T-helper 2 cell treated with Interferon-gamma antibody and Interleukin-4, amounts not matched to agents 100 ng/mL and 5 ng/mL, for 36 hours (primary cell): ENCODE results near the gene TMPRSS15. TPM values are rescaled to one million over a fixed set of nuclear protein-coding genes. Genes with fewer than 3 reads are reported as not detected.

Experiments
- intact Hi-C: fragments of 100-400 bp; cut with micrococcal nuclease; formaldehyde crosslinking; loops from one replicate; pipeline ENCODE4 v1.15.1; 2023
- total RNA-seq: library from RNA; stranded (reverse); gene quantifications from 2 replicates; pipeline ENCODE4 v1.2.3, GENCODE V29; 2022

Gene TMPRSS15
- total RNA-seq, 1 donor from 2014 or later, result not detected

GRCh38 chr21:18245464-18245967 is 158.1 kb downstream of the TMPRSS15 start:
- intact Hi-C loops, result no loop called here

- intact Hi-C loops, result no loop called here
Observed at GRCh38 chr21:18244671-18245463, 158.7 kb downstream of the TMPRSS15 start, which contains the start of gene CHODL. CHODL (plus strand) TSS chr21:18244833; CDS start chr21:18245224, 391 bp downstream.

GRCh38 chr21:18235545-18235944 is 168.0 kb downstream of the TMPRSS15 start:
- intact Hi-C loops, result no loop called here

DNA sequence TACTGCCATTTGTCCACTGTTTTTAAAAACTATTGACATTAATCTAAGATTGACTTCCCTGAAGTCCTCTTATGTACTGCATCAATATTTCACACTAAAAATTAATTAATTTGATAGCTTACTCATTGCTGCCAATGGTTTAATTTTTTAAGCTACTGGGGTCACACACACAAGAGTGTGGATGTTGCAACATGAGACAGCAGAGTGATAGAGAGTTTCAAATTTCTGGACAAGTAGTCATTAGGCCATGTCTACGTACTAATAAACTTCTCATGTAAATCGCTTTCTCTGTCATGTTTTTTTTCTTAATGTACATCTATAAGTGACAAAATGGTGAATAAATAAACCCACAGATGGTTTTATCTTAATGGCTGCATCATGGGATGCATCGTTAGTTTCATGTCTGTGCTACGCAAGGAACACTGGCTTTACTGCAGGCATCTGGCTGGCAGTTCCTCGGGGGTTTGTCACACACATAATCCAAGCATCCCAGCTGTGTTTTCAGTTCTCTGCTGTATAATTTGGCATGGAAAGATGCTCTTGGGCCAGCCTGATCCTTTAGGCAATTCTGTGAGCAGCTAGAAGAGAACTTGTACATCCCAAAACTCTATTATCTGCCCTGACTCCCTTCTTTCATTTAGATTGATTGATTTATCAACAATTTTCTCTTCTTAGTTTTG is 175.4 kb downstream of the TMPRSS15 start:
- intact Hi-C loops, result no loop called here

DNA sequence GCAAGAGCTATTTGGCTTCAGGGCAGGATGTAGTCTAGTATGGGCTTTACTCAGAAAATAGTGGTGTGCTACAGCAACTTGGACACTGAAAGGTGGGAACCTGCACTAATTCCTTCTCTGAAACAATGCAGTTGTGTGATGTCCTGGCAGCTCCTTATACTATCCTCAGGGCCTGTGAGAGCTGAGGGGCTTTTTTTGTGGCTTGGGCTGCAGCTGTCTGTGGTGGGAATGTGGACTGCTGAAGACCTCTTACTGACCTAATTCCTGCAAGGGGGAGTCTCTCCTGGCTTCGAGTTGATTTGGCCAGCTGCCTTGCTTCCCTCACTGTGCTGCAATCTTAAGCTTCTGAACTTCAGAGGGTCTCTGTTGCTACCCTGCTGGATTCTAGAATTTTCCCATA is 181.2 kb downstream of the TMPRSS15 start:
- intact Hi-C loops, result no loop called here

DNA sequence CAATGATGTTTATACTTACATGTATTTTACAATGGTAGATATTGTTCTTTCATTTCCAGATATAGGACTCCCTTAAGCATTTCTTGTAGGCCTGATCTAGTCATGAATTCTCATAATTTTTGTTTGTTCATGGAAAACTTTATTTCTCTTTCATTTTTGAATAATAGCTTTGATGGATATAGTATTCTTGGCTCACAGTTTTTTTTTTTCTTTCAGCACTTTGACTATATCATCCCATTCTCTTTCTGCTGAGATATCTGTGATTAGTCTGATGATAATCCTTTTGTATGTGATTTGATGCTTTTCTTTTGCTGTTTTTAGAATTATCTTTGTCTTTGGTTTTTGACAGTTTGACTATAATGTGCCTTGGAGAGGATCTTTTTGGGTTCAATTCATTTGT is 183.1 kb downstream of the TMPRSS15 start:
- intact Hi-C loops, result no loop called here

Other genes with a start within 250 kb of the TMPRSS15 start
- not detected in 2 replicates for gene CHODL, start 159.0 kb downstream of the TMPRSS15 start, total RNA-seq